NOMO-1 (cell line): ENCODE data around the gene TSPAN33.
A peak's percentile ranks its signal among the peaks of the same experiment; 100 is the strongest.
"Not testable (repeated sequence)": the region's sequence is repeated elsewhere in the genome, so short reads cannot be mapped to it uniquely, and the experiment has no call there.

Experiments
- DNase-seq, 2 experiments: peaks; one replicate each; lab custom pipeline; 2025; ENCODE audit not compliant: unreplicated experiment in 2 of 2; lab: John Stamatoyannopoulos, UW

The TSPAN33 gene

DNA sequence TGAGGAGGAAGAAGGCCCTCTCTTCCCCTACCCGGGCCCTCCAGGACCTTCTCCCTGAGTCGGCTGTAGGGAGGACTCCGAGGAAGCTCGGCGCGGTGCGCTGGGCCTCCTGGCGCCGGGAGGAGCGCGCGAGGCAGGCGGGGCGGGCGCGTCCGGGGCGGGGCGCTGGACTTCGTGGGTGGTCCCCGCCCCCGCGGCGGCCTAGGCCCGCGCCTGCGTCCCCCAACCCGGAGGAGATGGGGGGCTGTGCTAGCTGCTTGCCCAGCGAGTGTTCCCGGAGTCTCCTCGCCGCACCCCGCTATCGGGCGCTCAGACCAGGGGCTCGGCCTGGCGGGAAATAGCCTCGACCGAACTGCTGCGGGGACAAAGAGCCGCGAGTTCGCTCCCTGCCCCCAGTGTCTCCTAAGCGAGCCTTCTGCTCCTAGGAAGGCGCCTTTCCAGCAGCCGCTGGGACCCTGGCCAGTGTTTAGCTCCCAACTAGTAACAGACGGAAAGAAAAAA lies 24.7 kb downstream of the TSPAN33 start:
- no peak for DNase-seq

DNA sequence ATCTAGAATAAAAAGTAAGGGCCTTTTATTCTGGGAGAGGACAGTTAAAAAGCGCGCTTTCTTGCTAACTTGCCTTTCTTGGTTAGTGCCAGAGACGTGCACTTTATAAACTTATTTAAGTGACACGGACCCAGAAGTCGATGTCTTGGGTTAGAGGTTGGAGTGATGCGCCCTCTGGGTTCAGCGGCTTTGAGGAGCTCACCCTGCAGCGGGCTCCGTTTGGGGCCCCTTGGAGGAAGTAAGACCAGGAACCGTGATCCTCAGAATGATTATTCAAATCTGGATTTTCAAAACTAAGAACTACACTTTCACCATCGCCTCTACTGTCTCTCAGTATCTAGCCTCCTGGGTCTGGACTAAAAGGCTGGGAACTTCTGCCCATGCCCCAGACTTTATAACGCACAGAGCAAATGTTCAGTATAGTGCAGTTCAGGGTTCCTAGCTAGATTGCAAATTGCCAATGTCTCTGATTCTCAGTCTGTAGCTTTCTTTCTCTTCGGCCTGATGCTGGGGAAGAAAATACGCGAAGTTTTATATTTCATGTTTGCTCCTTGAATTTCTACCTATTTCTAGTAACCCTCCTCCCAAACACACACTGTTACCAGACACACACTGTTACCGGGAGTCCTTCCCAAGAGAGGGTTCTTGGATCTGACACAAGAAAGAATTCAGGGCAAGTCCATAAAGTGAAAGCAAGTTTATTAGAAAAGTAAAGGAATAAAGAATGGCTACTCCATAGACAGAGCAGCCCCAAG lies 25.4 kb downstream of the TSPAN33 start:
- peak; percentile 35 to 53 for DNase-seq

- no peak for DNase-seq
These were observed 26.0 kb downstream of the TSPAN33 start for GRCh38 chr7:129170441-129171021.

DNA sequence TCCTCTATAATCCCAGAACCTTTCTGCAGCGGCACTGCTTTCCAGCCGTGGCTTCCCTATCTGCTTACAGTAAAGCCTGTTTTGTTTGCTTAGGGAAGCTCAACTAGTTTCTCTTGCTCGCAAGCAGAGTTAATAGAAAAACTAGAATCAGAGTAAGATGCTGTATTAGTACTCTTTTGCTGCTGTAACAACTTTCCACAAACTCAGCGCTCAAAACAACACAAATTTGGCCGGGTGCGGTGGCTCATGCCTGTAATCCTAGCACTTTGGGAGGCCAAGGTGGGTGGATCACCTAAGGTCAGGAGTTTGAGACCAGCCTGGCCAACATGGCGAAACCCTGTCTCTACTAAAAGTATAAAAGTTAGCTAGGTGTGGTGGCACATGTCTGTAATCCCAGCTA lies 29.4 kb downstream of the TSPAN33 start:
- DNase-seq: not testable (repeated sequence)

GRCh38 chr7:129176916-129177710 lies 32.6 kb downstream of the TSPAN33 start:
- no peak for DNase-seq

- no peak for DNase-seq
These were observed 40.6 kb downstream of the TSPAN33 start for GRCh38 chr7:129184981-129185670.

DNA sequence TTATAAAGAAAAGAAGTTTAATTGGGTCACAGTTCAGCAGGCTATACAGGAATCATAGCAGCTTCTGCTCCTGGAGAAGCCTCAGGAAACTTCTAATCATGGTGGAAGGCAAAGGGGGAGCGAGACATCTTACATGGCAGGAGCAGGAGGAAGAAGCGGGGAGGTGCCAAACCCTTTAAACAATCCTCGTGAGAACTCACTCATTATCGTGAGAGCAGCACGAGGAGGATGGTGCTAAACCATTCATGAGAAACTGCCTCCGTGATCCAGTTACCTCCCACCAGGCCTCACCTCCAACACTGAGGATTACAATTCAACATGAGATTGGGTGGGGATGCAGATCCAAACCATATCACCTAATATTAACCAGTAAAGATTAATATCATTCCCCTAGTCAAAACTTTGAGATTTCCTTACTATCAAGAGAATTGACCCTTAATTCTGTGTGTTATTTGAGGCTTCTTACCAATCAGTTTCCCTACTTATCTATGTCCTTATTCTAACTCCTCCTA lies 42.3 kb downstream of the TSPAN33 start:
- no peak for DNase-seq

DNA sequence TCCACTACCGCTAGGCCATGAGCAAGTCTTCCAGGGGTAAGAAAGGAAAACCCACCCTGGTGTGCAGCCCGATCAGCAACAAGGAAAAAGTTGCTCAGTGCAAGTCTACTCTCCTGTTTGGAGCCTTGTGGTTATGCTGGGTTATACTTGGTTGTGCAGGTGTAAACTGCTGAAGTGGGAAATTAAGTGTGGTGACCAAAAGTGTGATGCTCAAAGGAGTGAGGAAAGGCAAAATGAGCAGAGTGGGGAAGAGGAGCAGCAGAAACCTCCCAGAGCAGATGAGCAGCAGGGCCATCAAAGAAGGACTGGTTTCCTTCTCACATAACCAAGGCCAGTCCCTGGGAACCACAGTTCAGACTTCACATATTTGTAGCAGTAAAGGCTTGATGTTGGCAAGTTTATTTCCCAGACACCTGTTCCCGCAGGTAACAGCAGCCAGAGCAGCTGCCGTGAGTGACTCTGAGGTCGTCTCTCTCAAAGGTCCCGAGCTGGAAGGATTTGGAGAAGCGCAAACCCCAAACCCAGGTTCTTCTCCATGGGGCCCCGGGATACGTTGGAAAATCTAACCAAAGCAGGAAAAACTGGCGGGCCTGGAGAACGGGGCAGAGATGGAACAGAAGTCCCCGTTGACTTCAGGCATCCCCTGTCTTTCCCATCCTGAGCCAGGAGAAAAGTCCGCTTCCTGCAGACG lies 43.3 kb downstream of the TSPAN33 start:
- DNase-seq: no peak

DNA sequence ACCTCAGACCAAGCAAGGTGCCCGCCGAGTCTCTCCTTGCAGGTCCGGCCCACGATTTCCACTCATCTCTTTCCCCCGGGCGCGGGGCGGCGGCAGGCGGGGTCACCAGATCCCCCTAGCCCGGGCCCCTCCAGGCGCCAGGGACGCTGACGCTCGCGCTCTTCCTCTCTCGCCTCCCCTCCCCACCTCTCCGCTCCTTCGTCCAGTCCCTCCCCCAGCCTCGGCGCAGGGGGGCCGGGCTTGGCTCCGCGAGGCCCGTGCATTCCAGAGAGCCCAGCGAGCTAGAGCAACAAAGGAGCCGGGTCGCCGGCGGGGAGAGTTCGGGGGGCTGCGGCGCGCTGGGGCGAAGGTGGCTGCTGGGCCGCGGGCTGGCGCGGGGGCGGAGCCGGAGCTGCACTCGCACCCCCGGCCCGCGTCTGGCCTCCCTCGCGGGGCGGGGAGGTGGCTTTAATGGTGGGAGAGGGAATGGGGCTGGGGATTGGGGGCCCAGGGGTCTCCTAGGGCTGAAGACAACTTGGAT lies 43.9 kb downstream of the TSPAN33 start, which contains the start of gene SMO:
TSS of gene SMO (plus strand) at position 262 of the 520 bp plus-strand sequence. CDS start 519 bp downstream, outside the sequence.
- DNase-seq: no peak

GRCh38 chr7:129188892-129189660 lies 44.6 kb downstream of the TSPAN33 start:
- no peak for DNase-seq

GRCh38 chr7:129189661-129190310 lies 45.3 kb downstream of the TSPAN33 start:
- DNase-seq: no peak

GRCh38 chr7:129191272-129191671 lies 46.8 kb downstream of the TSPAN33 start:
- no peak for DNase-seq

- no peak for DNase-seq
These were observed 49.4 kb downstream of the TSPAN33 start for GRCh38 chr7:129193892-129194291.

DNA sequence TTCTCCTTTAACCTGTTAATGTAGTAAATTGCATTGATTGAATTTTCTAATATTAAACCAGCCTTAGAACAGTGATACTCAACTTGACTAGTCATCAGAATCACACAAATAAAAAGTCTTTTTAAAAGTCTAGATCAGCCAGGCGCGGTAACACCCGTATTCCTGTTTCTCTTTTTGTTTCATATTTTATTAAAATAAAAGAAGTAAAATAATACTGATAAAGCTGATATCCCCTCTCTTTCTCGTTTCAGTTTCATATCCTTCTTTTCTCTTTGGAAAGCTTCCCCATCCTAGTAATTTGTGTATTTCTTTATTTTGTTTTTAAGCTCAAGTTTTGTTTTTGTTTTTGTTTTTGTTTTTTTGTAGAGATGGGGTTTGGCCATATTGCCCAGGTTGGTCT lies 53.3 kb downstream of the TSPAN33 start:
- no peak for DNase-seq

GRCh38 chr7:129199406-129199805 lies 54.9 kb downstream of the TSPAN33 start:
- no peak for DNase-seq

DNA sequence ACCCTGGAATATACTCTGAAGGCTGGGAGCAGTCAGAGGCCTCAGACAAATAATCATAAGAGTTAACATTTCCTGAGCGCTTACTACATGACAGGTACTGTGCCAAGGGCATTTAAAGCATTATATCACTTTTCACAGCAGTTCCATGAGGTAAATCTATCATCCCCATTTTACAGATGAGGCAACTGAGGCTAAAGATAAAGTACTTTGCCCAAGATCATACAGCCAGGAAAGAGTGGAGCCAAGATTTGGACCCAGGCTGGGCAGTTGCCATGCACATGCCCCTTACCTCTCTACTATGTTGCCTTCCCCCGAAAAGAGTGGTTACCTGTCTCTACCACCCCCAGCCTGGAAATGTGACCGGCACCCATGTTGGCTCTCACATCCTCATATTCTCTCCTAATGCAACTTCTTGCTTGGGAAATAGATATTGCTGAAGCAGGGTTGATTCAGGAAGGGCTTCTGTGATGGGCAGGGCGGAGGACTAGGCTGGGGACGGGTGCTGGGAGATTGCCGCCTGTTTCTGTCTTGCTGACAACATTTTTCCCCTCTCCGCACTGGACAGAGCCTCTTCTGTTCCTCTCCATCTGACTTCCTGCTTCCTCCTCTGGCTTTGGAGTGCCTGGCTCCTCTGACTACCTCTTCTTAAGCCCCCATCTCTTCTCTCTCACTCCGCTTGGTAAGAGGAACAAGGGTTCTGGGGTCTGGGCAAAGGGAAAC lies 57.7 kb downstream of the TSPAN33 start:
- DNase-seq: no peak

- DNase-seq: no peak
These were observed 58.7 kb downstream of the TSPAN33 start for GRCh38 chr7:129203050-129203741.
